ENCODE data around the gene LY86. TPM values are rescaled to one million over a fixed set of nuclear protein-coding genes. Genes with fewer than 3 reads are reported as not detected.
A peak's percentile ranks its signal among the peaks of the same experiment; 100 is the strongest.

The LY86 gene
- total and polyA plus RNA-seq, 7 experiments from 2014 or later, result 1.5 to 19.6 (median 5.4) TPM

DNA sequence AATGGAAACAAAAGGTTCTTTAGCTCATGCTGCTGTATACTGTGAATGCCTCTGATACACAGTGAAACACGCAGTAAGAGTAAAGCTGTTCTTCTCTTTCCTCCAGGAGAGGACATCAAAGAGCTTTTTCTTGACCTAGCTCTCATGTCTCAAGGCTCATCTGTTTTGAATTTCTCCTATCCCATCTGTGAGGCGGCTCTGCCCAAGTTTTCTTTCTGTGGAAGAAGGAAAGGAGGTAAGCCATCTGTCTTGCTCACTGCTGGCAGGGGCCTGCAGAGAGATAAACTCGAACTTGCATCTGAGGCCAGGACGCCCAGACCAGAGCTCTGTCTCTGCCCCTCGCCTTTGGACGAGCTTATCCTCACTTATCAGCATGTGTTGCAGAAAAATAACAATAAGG, 37.7 kb downstream of the LY86 start:
- no peaks in the 10 kb centered on the region for H3K4me1 ChIP-seq (ENCODE audit: control insufficient read depth in 2 of 2, insufficient read depth in 2 of 2, low read length in 2 of 2)
- no peak for DNase-seq
- no peak overlapping the region for H3K27ac ChIP-seq (ENCODE audit: low read depth, low read length)
- H3K9me3 Mint-ChIP-seq, result peaks cover 0 to 5% (median 0%) of the 10 kb centered on the region in 11 donors
- H3K4me1 Mint-ChIP-seq, result peaks cover 6 to 30% (median 24%) of the 10 kb centered on the region in 7 donors
- H3K4me3 Mint-ChIP-seq, result no peak overlapping the region
- H3K27me3 ChIP-seq (ENCODE audit: control insufficient read depth in 2 of 2, insufficient read depth in 2 of 2, low read length in 2 of 2), result no peaks in the 10 kb centered on the region
- H3K27me3 Mint-ChIP-seq, result peaks cover 0 to 5% (median 0%) of the 10 kb centered on the region in 5 donors
- H3K4me3 ChIP-seq (ENCODE audit: low read length), result no peak overlapping the region
- CTCF ChIA-PET, result interaction anchor here (0.6 to 1.1 kb wide), 2 partner anchors 38 to 1609 kb away, joined by 3 read pairs; partner anchors contain the start of gene LY86
- POLR2A ChIA-PET, result interaction anchor here (0.9 to 1.3 kb wide), 4 partner anchors 12 to 20 kb away, joined by 3 to 8 read pairs (median 4); no protein-coding TSS in a partner anchor
- H3K27ac Mint-ChIP-seq, result peak overlapping the region in 2 of 9 donors; percentile 37 to 56
- intact Hi-C loops (cut with micrococcal nuclease), result no loop called here
- no peaks in the 10 kb centered on the region for H3K36me3 ChIP-seq (ENCODE audit: control insufficient read depth in 2 of 3, insufficient read depth in 3 of 3, low read length in 3 of 3)
- H3K9me3 ChIP-seq (ENCODE audit: control insufficient read depth in 2 of 3, low read length in 3 of 3), result no peaks in the 10 kb centered on the region
- no peak for ATAC-seq
- H3K36me3 Mint-ChIP-seq, result peaks cover 0 to 36% (median 4%) of the 10 kb centered on the region in 5 donors

DNA sequence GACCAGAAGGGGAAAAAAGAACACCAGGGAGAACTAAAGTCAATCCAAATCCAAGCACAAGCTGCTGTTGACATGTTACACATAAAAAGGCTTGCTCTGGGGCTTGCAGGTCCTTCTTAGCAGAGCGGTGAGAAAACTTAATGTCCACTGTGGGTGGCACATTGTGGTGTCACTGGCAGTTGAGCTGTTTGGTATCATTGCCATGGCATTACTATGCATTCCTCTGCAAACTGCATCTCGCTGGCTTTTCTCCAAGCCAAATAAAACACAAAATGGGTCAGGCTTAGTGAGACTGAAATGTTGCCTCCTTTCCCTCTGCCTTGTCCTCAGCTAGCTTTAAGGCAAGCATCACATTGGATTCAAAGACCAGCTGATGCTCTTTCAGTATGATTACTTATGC, 40.9 kb downstream of the LY86 start:
- peaks cover 0 to 5% of the 10 kb centered on the region in 2 donors for H3K4me1 ChIP-seq (ENCODE audit: control insufficient read depth in 2 of 2, insufficient read depth in 2 of 2, low read length in 2 of 2)
- no peak overlapping the region for H3K27ac ChIP-seq (ENCODE audit: low read depth, low read length)
- H3K4me3 Mint-ChIP-seq, result no peak overlapping the region
- H3K27me3 Mint-ChIP-seq, result peaks cover 0 to 5% (median 0%) of the 10 kb centered on the region in 5 donors
- ATAC-seq (no peak), DNase-seq (no peak)
- no peak overlapping the region for H3K4me3 ChIP-seq (ENCODE audit: low read length)
- H3K9me3 Mint-ChIP-seq, result peaks cover 0 to 5% (median 0%) of the 10 kb centered on the region in 11 donors
- peaks cover 8 to 39% (median 26%) of the 10 kb centered on the region in 7 donors for H3K4me1 Mint-ChIP-seq
- POLR2A ChIA-PET, result interaction anchor here (0.6 kb wide), 1 partner anchor 21 kb away, joined by 3 read pairs; no protein-coding TSS in a partner anchor
- H3K9me3 ChIP-seq (ENCODE audit: control insufficient read depth in 2 of 3, low read length in 3 of 3), result no peaks in the 10 kb centered on the region
- intact Hi-C loops (cut with micrococcal nuclease), result no loop called here
- no peaks in the 10 kb centered on the region for H3K36me3 ChIP-seq (ENCODE audit: control insufficient read depth in 2 of 3, insufficient read depth in 3 of 3, low read length in 3 of 3)
- H3K27me3 ChIP-seq (ENCODE audit: control insufficient read depth in 2 of 2, insufficient read depth in 2 of 2, low read length in 2 of 2), result no peaks in the 10 kb centered on the region
- no peak overlapping the region for H3K27ac Mint-ChIP-seq
- CTCF ChIA-PET, result no interaction called here
- H3K36me3 Mint-ChIP-seq, result peaks cover 0 to 44% (median 4%) of the 10 kb centered on the region in 5 donors

DNA sequence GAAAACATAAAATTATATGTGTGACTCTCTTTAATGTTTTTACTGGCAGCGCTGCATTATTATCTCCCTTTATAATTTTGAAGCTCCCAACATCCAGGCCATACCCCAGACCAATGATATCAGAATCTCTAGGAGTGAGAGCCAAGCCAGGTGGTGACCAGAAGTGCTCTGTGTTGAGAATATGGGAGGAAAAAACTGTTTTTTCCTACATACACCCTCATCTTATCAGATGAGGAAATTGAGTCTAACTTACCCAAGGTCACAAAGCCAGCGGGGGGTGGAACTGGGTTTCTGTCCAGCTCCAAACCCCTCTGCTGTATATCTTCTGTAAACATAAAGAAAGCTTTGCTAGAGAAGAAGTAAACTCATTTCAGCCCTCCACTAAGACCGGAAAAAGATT, 42.5 kb downstream of the LY86 start:
- Mint-ChIP-seq H3K4me3 (no peak overlapping the region), H3K9me3 (peaks cover 0 to 5% (median 0%) of the 10 kb centered on the region in 11 donors), H3K36me3 (peaks cover 0 to 42% (median 0%) of the 10 kb centered on the region in 5 donors), H3K27me3 (peaks cover 0 to 5% (median 0%) of the 10 kb centered on the region in 5 donors), H3K27ac (no peak overlapping the region), H3K4me1 (peaks cover 21 to 46% (median 32%) of the 10 kb centered on the region in 7 donors)
- Histone ChIP-seq H3K36me3 (ENCODE audit: control insufficient read depth in 2 of 3, insufficient read depth in 3 of 3, low read length in 3 of 3) (no peaks in the 10 kb centered on the region), H3K4me3 (ENCODE audit: low read length) (no peak overlapping the region), H3K4me1 (ENCODE audit: control insufficient read depth in 2 of 2, insufficient read depth in 2 of 2, low read length in 2 of 2) (peaks cover 0 to 10% of the 10 kb centered on the region in 2 donors), H3K9me3 (ENCODE audit: control insufficient read depth in 2 of 3, low read length in 3 of 3) (no peaks in the 10 kb centered on the region), H3K27ac (ENCODE audit: low read depth, low read length) (no peak overlapping the region), H3K27me3 (ENCODE audit: control insufficient read depth in 2 of 2, insufficient read depth in 2 of 2, low read length in 2 of 2) (no peaks in the 10 kb centered on the region)
- ATAC-seq (no peak), DNase-seq (no peak)
- CTCF ChIA-PET, result no interaction called here
- POLR2A ChIA-PET, result interaction anchor here (0.8 kb wide), 1 partner anchor 9 kb away, joined by 3 read pairs; no protein-coding TSS in a partner anchor
- intact Hi-C loops (cut with micrococcal nuclease), result no loop called here

DNA sequence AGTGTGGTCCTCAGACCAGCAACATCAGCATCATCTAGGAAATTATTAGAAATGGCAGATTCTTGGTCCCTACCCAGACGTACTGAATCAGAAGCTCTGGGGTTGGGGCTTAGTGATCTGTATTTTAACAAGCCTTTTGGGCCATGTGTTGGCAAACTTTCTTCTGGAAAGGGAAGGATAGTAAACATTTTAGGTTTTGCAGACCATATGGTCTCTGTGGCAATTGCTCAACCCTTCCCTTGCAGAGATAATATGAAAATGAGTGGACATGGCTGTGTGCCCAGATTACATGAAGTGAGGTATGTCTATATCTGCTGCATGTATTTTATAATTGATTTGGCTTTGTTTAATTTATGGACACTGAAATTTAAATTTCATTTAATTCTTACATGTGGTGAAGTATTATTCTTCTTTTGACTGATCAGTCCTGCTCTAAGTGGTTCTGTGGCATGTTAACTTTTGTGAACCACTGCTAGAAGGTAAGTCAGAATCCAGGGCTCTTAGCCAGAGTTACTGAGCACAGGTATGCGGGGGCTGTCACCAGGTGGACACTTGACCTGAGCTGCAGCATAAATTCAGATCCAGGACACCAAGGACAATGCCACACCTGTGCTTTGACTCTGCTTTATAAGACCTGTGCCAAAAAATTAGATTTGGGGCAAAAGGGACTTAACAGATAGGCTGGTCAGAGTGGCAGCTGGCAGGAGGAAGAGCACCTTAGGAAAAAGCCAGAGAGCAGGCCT, 43.2 kb downstream of the LY86 start:
- Mint-ChIP-seq H3K36me3 (peaks cover 0 to 42% (median 0%) of the 10 kb centered on the region in 5 donors), H3K4me3 (no peak overlapping the region), H3K27me3 (peaks cover 0 to 5% (median 0%) of the 10 kb centered on the region in 5 donors), H3K4me1 (peaks cover 22 to 42% (median 36%) of the 10 kb centered on the region in 7 donors), H3K27ac (peak overlapping the region in 1 of 9 donors; percentile 29), H3K9me3 (peaks cover 0 to 5% (median 0%) of the 10 kb centered on the region in 11 donors)
- ChIA-PET POLR2A (no interaction called here), CTCF (interaction anchor here (0.7 kb wide), 1 partner anchor 19 kb away, joined by 3 read pairs; no protein-coding TSS in a partner anchor)
- H3K36me3 ChIP-seq (ENCODE audit: control insufficient read depth in 2 of 3, insufficient read depth in 3 of 3, low read length in 3 of 3), result no peaks in the 10 kb centered on the region
- DNase-seq (no peak), ATAC-seq (no peak)
- no peak overlapping the region for H3K27ac ChIP-seq (ENCODE audit: low read depth, low read length)
- no peak overlapping the region for H3K4me3 ChIP-seq (ENCODE audit: low read length)
- H3K27me3 ChIP-seq (ENCODE audit: control insufficient read depth in 2 of 2, insufficient read depth in 2 of 2, low read length in 2 of 2), result no peaks in the 10 kb centered on the region
- H3K4me1 ChIP-seq (ENCODE audit: control insufficient read depth in 2 of 2, insufficient read depth in 2 of 2, low read length in 2 of 2), result peaks cover 0 to 10% of the 10 kb centered on the region in 2 donors
- intact Hi-C loops (cut with micrococcal nuclease), result loop anchor here in 1 of 2 donors (2.0 kb wide), 1 partner anchor 17 kb away; no protein-coding TSS in a partner anchor
- no peaks in the 10 kb centered on the region for H3K9me3 ChIP-seq (ENCODE audit: control insufficient read depth in 2 of 3, low read length in 3 of 3)

DNA sequence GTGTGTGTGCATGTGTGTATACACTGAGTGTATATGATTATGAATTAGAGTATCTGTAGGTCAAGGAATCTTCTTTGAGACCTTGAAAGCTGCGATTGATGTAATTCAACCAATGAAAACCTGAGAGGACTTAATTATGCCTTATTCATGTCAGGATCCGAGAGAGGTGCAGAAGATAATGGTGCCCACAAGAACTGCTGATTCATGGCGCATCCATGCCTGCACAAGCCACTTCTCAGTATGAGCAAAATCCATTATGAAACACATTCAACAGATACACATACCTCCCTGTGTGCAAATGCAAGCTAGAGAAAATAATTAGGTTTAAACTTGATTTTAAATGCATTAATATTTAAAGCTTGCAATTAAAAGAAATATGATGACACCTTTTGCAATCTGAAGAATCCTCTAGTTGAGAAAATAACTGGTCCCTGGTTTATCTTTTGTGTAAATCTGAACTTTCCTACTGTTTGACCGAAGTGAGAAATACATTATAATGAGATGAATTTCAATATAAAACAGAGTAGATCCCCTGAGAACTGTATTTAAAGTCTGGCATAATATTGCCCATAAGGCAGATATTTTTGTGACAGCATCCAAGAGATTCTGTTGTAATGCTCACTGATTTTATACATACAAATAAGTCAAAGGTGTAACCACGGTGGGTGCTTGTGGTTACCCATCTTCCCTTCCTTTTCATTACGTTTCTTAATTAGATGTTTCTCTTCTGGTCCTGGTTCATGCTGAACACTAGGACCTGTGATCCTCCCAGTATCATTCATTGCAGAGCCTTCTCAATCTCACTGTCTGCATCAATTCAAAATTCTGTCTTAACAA, 45.6 kb downstream of the LY86 start:
- ChIA-PET POLR2A (no interaction called here), CTCF (interaction anchor here (0.6 kb wide), 1 partner anchor 584 kb away, joined by 3 read pairs; no protein-coding TSS in a partner anchor)
- peak overlapping the region in 5 of 10 donors; percentile 14 to 62 (median 41) for H3K4me3 Mint-ChIP-seq
- no peaks in the 10 kb centered on the region for H3K9me3 ChIP-seq (ENCODE audit: control insufficient read depth in 2 of 3, low read length in 3 of 3)
- H3K27me3 Mint-ChIP-seq, result no peaks in the 10 kb centered on the region
- no peak overlapping the region for H3K27ac ChIP-seq (ENCODE audit: low read depth, low read length)
- H3K27ac Mint-ChIP-seq, result peak overlapping the region in 4 of 9 donors; percentile 1 to 51 (median 12)
- H3K9me3 Mint-ChIP-seq, result peaks cover 0 to 5% (median 0%) of the 10 kb centered on the region in 11 donors
- H3K27me3 ChIP-seq (ENCODE audit: control insufficient read depth in 2 of 2, insufficient read depth in 2 of 2, low read length in 2 of 2), result no peaks in the 10 kb centered on the region
- no peaks in the 10 kb centered on the region for H3K36me3 ChIP-seq (ENCODE audit: control insufficient read depth in 2 of 3, insufficient read depth in 3 of 3, low read length in 3 of 3)
- H3K36me3 Mint-ChIP-seq, result peaks cover 0 to 33% (median 0%) of the 10 kb centered on the region in 5 donors
- H3K4me1 ChIP-seq (ENCODE audit: control insufficient read depth in 2 of 2, insufficient read depth in 2 of 2, low read length in 2 of 2), result peaks cover 0 to 10% of the 10 kb centered on the region in 2 donors
- DNase-seq, result peak in 1 of 9 donors; percentile 19
- peaks cover 20 to 34% (median 30%) of the 10 kb centered on the region in 7 donors for H3K4me1 Mint-ChIP-seq
- intact Hi-C loops (cut with micrococcal nuclease), result loop anchor here in 1 of 2 donors (2.0 kb wide), 1 partner anchor 19 kb away; no protein-coding TSS in a partner anchor
- ATAC-seq, result no peak
- H3K4me3 ChIP-seq (ENCODE audit: low read length), result no peak overlapping the region

DNA sequence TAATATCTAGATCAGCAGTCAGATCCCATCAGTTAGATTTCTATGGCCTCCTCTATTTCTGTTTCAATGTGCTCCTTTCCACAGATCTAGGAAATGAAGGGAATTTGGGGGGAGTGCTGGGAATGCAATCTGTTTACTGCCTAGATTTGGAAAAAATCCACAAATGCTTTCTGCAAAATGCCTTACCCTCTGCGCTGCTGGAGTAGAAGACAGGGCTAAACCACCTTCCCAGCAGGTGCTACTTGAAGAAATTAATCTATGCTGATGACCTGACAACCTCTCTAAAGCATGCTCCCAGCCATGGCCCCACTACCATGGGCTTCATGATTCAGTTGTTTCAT, 46.2 kb downstream of the LY86 start:
- POLR2A ChIA-PET, result no interaction called here

More for the DNA sequence above, 46.2 kb downstream of the LY86 start:
- no peaks in the 10 kb centered on the region for H3K36me3 ChIP-seq (ENCODE audit: control insufficient read depth in 2 of 3, insufficient read depth in 3 of 3, low read length in 3 of 3)
- H3K9me3 ChIP-seq (ENCODE audit: control insufficient read depth in 2 of 3, low read length in 3 of 3), result no peaks in the 10 kb centered on the region
- Mint-ChIP-seq H3K27ac (peak overlapping the region in 3 of 9 donors; percentile 1 to 51 (median 2)), H3K9me3 (peaks cover 0 to 5% (median 0%) of the 10 kb centered on the region in 11 donors), H3K4me1 (peaks cover 20 to 35% (median 30%) of the 10 kb centered on the region in 7 donors), H3K27me3 (no peaks in the 10 kb centered on the region), H3K4me3 (peak overlapping the region in 4 of 10 donors; percentile 30 to 62 (median 43)), H3K36me3 (peaks cover 0 to 33% (median 0%) of the 10 kb centered on the region in 5 donors)
- ATAC-seq, result no peak
- intact Hi-C loops (cut with micrococcal nuclease), result no loop called here
- DNase-seq, result no peak
- no peak overlapping the region for H3K27ac ChIP-seq (ENCODE audit: low read depth, low read length)
- peaks cover 0 to 10% of the 10 kb centered on the region in 2 donors for H3K4me1 ChIP-seq (ENCODE audit: control insufficient read depth in 2 of 2, insufficient read depth in 2 of 2, low read length in 2 of 2)
- H3K27me3 ChIP-seq (ENCODE audit: control insufficient read depth in 2 of 2, insufficient read depth in 2 of 2, low read length in 2 of 2), result no peaks in the 10 kb centered on the region
- CTCF ChIA-PET, result no interaction called here
- H3K4me3 ChIP-seq (ENCODE audit: low read length), result no peak overlapping the region

Measured in naive thymus-derived CD4-positive, alpha-beta T cell (primary cell).